ENCODE results near the gene LCE1B. TPM values are rescaled to one million over a fixed set of nuclear protein-coding genes. Genes with fewer than 3 reads are reported as not detected.

The LCE1B gene
- total and polyA plus RNA-seq, 4 donors, result not detected

- H3K4me3 ChIP-seq (ENCODE audit: low read depth in 1 of 3, low read length in 3 of 3), result no peak overlapping the region
- H3K27ac ChIP-seq (ENCODE audit: low read depth in 1 of 2, low read length in 2 of 2), result no peak overlapping the region
- H3K9me3 ChIP-seq (ENCODE audit: control insufficient read depth in 4 of 4, low read length in 3 of 4), result no peaks in the 10 kb centered on the region
- no peak overlapping the region for H3K9ac ChIP-seq (ENCODE audit: low read depth in 1 of 2, low read length in 2 of 2)
- WGBS, result 58% methylated on average over 4 of the region's 4 CpGs
- TF ChIP-seq MAX (IDR thresholded peaks at IDR 0.05) (no peak), HNF4A (conservative IDR thresholded peaks at IDR 0.05) (no peak), GABPA (IDR thresholded peaks at IDR 0.05 in 1 of 2, conservative IDR thresholded peaks at IDR 0.05 in 1 of 2) (no peak), JUND (IDR thresholded peaks at IDR 0.05) (no peak), HNF4G (IDR thresholded peaks at IDR 0.05) (no peak), ATF3 (IDR thresholded peaks at IDR 0.05) (no peak), SP1 (IDR thresholded peaks at IDR 0.05) (no peak), YY1 (IDR thresholded peaks at IDR 0.05) (no peak)
- DNase-seq (ENCODE audit: low spot score), result no peak
- H3K27me3 ChIP-seq (ENCODE audit: control insufficient read depth in 4 of 4, insufficient read depth in 4 of 4, low read length in 3 of 4), result peaks cover 0 to 7% (median 1%) of the 10 kb centered on the region in 4 donors
- no peaks in the 10 kb centered on the region for H3K4me1 ChIP-seq (ENCODE audit: control insufficient read depth in 4 of 4, insufficient read depth in 4 of 4, low read length in 3 of 4)
- H3K36me3 ChIP-seq (ENCODE audit: control insufficient read depth in 4 of 4, insufficient read depth in 3 of 4, low read depth in 1 of 4, low read length in 3 of 4), result no peaks in the 10 kb centered on the region
Measured at GRCh38 chr1:152777510-152778137, 34.1 kb upstream of the LCE1B start.

GRCh38 chr1:152783095-152783494 is 28.7 kb upstream of the LCE1B start:
- H3K9ac ChIP-seq (ENCODE audit: low read depth in 1 of 2, low read length in 2 of 2), result no peak overlapping the region
- H3K27me3 ChIP-seq (ENCODE audit: control insufficient read depth in 4 of 4, insufficient read depth in 4 of 4, low read length in 3 of 4), result peaks cover 0 to 4% (median 3%) of the 10 kb centered on the region in 4 donors
- no peak overlapping the region for H3K4me3 ChIP-seq (ENCODE audit: low read depth in 1 of 3, low read length in 3 of 3)
- H3K4me1 ChIP-seq (ENCODE audit: control insufficient read depth in 4 of 4, insufficient read depth in 4 of 4, low read length in 3 of 4), result no peaks in the 10 kb centered on the region
- H3K9me3 ChIP-seq (ENCODE audit: control insufficient read depth in 4 of 4, low read length in 3 of 4), result no peaks in the 10 kb centered on the region
- DNase-seq (ENCODE audit: low spot score), result no peak
- H3K36me3 ChIP-seq (ENCODE audit: control insufficient read depth in 4 of 4, insufficient read depth in 3 of 4, low read depth in 1 of 4, low read length in 3 of 4), result no peaks in the 10 kb centered on the region
- 52% methylated on average over 2 of the region's 2 CpGs for WGBS
- no peak overlapping the region for H3K27ac ChIP-seq (ENCODE audit: low read depth in 1 of 2, low read length in 2 of 2)
- TF ChIP-seq ATF3 (IDR thresholded peaks at IDR 0.05), result no peak
- no peak for TF ChIP-seq YY1 (IDR thresholded peaks at IDR 0.05)
- TF ChIP-seq, protein P1, sequence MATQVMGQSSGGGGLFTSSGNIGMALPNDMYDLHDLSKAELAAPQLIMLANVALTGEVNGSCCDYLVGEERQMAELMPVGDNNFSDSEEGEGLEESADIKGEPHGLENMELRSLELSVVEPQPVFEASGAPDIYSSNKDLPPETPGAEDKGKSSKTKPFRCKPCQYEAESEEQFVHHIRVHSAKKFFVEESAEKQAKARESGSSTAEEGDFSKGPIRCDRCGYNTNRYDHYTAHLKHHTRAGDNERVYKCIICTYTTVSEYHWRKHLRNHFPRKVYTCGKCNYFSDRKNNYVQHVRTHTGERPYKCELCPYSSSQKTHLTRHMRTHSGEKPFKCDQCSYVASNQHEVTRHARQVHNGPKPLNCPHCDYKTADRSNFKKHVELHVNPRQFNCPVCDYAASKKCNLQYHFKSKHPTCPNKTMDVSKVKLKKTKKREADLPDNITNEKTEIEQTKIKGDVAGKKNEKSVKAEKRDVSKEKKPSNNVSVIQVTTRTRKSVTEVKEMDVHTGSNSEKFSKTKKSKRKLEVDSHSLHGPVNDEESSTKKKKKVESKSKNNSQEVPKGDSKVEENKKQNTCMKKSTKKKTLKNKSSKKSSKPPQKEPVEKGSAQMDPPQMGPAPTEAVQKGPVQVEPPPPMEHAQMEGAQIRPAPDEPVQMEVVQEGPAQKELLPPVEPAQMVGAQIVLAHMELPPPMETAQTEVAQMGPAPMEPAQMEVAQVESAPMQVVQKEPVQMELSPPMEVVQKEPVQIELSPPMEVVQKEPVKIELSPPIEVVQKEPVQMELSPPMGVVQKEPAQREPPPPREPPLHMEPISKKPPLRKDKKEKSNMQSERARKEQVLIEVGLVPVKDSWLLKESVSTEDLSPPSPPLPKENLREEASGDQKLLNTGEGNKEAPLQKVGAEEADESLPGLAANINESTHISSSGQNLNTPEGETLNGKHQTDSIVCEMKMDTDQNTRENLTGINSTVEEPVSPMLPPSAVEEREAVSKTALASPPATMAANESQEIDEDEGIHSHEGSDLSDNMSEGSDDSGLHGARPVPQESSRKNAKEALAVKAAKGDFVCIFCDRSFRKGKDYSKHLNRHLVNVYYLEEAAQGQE (IDR thresholded peaks at IDR 0.05), result no peak

GRCh38 chr1:152786077-152786476 is 25.7 kb upstream of the LCE1B start, which contains the start of gene LCE1E:
LCE1E (plus strand) TSS chr1:152786257; CDS start chr1:152787300, 1,043 bp downstream.
- Histone ChIP-seq H3K27me3 (ENCODE audit: control insufficient read depth in 4 of 4, insufficient read depth in 4 of 4, low read length in 3 of 4) (peaks cover 0 to 8% (median 3%) of the 10 kb centered on the region in 4 donors), H3K36me3 (ENCODE audit: control insufficient read depth in 4 of 4, insufficient read depth in 3 of 4, low read depth in 1 of 4, low read length in 3 of 4) (no peaks in the 10 kb centered on the region), H3K9me3 (ENCODE audit: control insufficient read depth in 4 of 4, low read length in 3 of 4) (no peaks in the 10 kb centered on the region), H3K4me1 (ENCODE audit: control insufficient read depth in 4 of 4, insufficient read depth in 4 of 4, low read length in 3 of 4) (no peaks in the 10 kb centered on the region), H3K9ac (ENCODE audit: low read depth in 1 of 2, low read length in 2 of 2) (no peak within 1 kb of the TSS), H3K4me3 (ENCODE audit: low read depth in 1 of 3, low read length in 3 of 3) (no peak within 1 kb of the TSS), H3K27ac (ENCODE audit: low read depth in 1 of 2, low read length in 2 of 2) (no peak within 1 kb of the TSS)
- no peak for DNase-seq (ENCODE audit: low spot score)
- WGBS, result 28% methylated on average over 2 of the region's 2 CpGs
- TF ChIP-seq EGR1 (IDR thresholded peaks at IDR 0.05; ENCODE audit: low read depth in 2 of 2), result no peak
- TF ChIP-seq FOXA2 (IDR thresholded peaks at IDR 0.05), result no peak
- no peak for TF ChIP-seq MAX (IDR thresholded peaks at IDR 0.05)
- TF ChIP-seq ATF3 (IDR thresholded peaks at IDR 0.05), result no peak
- TF ChIP-seq, protein P2, sequence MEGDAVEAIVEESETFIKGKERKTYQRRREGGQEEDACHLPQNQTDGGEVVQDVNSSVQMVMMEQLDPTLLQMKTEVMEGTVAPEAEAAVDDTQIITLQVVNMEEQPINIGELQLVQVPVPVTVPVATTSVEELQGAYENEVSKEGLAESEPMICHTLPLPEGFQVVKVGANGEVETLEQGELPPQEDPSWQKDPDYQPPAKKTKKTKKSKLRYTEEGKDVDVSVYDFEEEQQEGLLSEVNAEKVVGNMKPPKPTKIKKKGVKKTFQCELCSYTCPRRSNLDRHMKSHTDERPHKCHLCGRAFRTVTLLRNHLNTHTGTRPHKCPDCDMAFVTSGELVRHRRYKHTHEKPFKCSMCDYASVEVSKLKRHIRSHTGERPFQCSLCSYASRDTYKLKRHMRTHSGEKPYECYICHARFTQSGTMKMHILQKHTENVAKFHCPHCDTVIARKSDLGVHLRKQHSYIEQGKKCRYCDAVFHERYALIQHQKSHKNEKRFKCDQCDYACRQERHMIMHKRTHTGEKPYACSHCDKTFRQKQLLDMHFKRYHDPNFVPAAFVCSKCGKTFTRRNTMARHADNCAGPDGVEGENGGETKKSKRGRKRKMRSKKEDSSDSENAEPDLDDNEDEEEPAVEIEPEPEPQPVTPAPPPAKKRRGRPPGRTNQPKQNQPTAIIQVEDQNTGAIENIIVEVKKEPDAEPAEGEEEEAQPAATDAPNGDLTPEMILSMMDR (IDR thresholded peaks at IDR 0.05; ENCODE audit: low read depth, low read length, missing input control), result no peak
- no peak for TF ChIP-seq SP1 (IDR thresholded peaks at IDR 0.05)
- TF ChIP-seq TAF1 (conservative IDR thresholded peaks at IDR 0.05), result no peak
- TF ChIP-seq YY1 (IDR thresholded peaks at IDR 0.05), result no peak
- TF ChIP-seq HNF4G (IDR thresholded peaks at IDR 0.05), result no peak
- TF ChIP-seq, protein P1 (IDR thresholded peaks at IDR 0.05), result no peak
- no peak for TF ChIP-seq JUND (IDR thresholded peaks at IDR 0.05)
- no peak for TF ChIP-seq GABPA (IDR thresholded peaks at IDR 0.05 in 1 of 2, conservative IDR thresholded peaks at IDR 0.05 in 1 of 2)
